ENCODE results near the gene MEGF6.

- TF ChIP-seq CTCF (IDR thresholded peaks at IDR 0.05) (no peak), EP300 (IDR thresholded peaks at IDR 0.05; ENCODE audit: low read depth) (no peak)
These were observed 16.4 kb upstream of the MEGF6 start for GRCh38 chr1:3627515-3628253.
